Measurements from ENCODE around the gene TDRD10. TPM values are rescaled to one million over a fixed set of nuclear protein-coding genes. Genes with fewer than 3 reads are reported as not detected.

Gene TDRD10
- total RNA-seq, 6 experiments from 2014 or later = not detected

DNA sequence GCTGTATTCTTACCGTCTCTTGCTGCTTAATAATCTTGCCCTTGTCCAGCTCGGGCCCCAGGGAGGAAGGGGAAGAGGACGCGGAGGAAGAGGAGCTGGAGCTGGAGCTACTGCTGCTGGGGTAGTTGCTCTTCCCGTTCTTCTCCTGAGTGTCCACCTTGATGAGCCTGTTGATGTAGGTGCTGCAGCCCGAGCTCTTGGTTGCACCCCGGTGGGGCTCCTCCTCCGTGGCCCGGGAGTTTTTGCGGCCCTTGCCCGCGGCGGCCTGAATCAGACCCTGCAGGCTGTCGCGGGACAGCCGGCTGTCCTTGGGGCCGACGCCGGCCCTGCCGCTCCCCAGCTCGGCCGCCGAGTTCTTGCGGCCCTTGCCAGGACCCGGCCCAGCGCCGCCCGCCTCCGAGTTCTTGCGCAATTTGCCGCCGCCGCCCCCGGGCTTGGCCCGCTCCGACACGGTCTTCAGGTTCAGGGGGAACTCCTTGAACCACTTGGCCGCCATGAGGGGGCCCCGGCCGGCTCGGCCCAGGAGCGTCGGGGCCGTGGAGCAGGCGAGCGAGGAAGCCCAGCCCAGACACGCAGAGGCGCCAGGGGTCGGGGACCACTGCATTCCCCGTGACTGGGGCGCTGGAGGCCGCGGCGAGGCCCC, 475 bp upstream of the TDRD10 start:
- no peaks in the 10 kb centered on the region for H3K36me3 Mint-ChIP-seq (ENCODE audit: low read depth)
- H3K9me3 Mint-ChIP-seq = peaks cover 8% of the 10 kb centered on the region
- no peak overlapping the region for H3K27ac Mint-ChIP-seq
- no peak for DNase-seq
- no peak overlapping the region for H3K4me3 Mint-ChIP-seq
- TF ChIP-seq, protein P1, sequence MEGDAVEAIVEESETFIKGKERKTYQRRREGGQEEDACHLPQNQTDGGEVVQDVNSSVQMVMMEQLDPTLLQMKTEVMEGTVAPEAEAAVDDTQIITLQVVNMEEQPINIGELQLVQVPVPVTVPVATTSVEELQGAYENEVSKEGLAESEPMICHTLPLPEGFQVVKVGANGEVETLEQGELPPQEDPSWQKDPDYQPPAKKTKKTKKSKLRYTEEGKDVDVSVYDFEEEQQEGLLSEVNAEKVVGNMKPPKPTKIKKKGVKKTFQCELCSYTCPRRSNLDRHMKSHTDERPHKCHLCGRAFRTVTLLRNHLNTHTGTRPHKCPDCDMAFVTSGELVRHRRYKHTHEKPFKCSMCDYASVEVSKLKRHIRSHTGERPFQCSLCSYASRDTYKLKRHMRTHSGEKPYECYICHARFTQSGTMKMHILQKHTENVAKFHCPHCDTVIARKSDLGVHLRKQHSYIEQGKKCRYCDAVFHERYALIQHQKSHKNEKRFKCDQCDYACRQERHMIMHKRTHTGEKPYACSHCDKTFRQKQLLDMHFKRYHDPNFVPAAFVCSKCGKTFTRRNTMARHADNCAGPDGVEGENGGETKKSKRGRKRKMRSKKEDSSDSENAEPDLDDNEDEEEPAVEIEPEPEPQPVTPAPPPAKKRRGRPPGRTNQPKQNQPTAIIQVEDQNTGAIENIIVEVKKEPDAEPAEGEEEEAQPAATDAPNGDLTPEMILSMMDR (IDR thresholded peaks at IDR 0.05) = no peak
- H3K4me1 Mint-ChIP-seq (ENCODE audit: low read depth) = no peaks in the 10 kb centered on the region
- H3K27me3 Mint-ChIP-seq (ENCODE audit: insufficient read depth) = peaks cover 53% of the 10 kb centered on the region

DNA sequence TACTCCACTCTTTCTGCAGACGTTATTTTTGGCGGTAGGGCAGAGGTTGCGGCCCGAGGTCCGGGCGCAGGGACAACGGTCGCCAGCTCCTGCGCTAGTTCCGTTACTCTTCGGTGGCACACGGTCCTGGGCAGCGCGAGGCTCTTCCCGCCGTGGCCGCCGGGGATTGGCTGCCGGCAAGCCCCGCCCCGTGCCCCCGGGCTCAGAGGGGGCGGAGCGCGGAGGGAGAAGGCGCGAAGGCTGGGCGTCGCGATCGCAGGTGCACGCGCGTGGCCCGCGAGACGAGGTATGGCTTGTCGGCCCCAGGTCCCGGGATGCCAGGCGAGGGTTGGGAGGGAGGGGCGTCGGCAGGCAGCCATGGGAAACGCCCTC, 711 bp downstream of the TDRD10 start:
- Mint-ChIP-seq H3K27me3 (ENCODE audit: insufficient read depth) (peaks cover 56% of the 10 kb centered on the region), H3K9me3 (peaks cover 8% of the 10 kb centered on the region)

DNA sequence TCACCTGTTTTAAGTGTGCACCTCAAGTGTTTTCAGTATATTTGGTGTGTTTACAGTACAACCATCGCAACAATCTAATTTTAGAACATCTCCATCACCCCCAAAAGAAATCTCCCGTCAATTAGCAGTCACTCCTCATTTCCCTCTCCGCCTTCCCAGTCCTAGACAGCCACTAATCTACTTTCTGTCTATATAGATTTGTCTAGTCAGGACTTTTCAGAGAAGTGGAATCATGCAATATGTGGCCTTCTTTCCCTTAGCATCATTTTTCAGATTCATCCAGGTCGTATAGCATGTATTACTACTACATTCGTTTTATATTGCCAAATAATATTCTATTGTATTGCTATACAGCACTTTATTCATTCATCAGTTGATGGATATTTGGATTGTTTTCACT, 1.9 kb downstream of the TDRD10 start:
- TF ChIP-seq, protein P1 (IDR thresholded peaks at IDR 0.05) = no peak
- H3K27me3 Mint-ChIP-seq (ENCODE audit: insufficient read depth) = peaks cover 58% of the 10 kb centered on the region
- DNase-seq = no peak
- H3K4me3 Mint-ChIP-seq = no peak overlapping the region
- H3K4me1 Mint-ChIP-seq (ENCODE audit: low read depth) = no peaks in the 10 kb centered on the region
- no peak overlapping the region for H3K27ac Mint-ChIP-seq
- peaks cover 8% of the 10 kb centered on the region for H3K9me3 Mint-ChIP-seq
- no peaks in the 10 kb centered on the region for H3K36me3 Mint-ChIP-seq (ENCODE audit: low read depth)

More for the DNA sequence above, 711 bp downstream of the TDRD10 start:
- TF ChIP-seq, protein P1 (IDR thresholded peaks at IDR 0.05) = no peak
- H3K27ac Mint-ChIP-seq = no peak overlapping the region
- no peaks in the 10 kb centered on the region for H3K36me3 Mint-ChIP-seq (ENCODE audit: low read depth)
- DNase-seq = no peak
- no peaks in the 10 kb centered on the region for H3K4me1 Mint-ChIP-seq (ENCODE audit: low read depth)
- no peak overlapping the region for H3K4me3 Mint-ChIP-seq

DNA sequence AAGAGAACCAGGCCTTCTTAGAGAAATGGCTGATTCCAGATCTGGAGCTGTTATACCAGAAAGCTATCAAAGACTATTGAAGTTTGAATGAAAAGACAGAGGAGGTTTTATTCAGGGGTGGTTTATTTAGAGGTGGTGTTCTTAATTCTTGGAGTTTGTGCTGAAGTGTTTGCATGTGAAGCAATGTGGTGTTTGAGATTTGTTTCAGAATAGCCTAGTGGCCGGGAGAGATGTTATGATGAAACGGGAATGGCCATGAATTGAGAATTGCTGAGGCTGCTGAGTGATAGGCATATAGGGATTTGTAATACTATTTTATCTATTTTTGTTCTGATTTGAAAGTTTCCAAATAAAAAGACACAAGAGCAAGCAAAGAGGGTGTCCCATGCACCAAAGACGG, 10.7 kb downstream of the TDRD10 start:
- peaks cover 52% of the 10 kb centered on the region for H3K27me3 Mint-ChIP-seq (ENCODE audit: insufficient read depth)
- H3K27ac Mint-ChIP-seq = no peak overlapping the region
- H3K36me3 Mint-ChIP-seq (ENCODE audit: low read depth) = no peaks in the 10 kb centered on the region
- H3K9me3 Mint-ChIP-seq = no peaks in the 10 kb centered on the region
- TF ChIP-seq, protein P1 (IDR thresholded peaks at IDR 0.05) = no peak
- H3K4me1 Mint-ChIP-seq (ENCODE audit: low read depth) = no peaks in the 10 kb centered on the region
- no peak for DNase-seq
- no peak overlapping the region for H3K4me3 Mint-ChIP-seq

DNA sequence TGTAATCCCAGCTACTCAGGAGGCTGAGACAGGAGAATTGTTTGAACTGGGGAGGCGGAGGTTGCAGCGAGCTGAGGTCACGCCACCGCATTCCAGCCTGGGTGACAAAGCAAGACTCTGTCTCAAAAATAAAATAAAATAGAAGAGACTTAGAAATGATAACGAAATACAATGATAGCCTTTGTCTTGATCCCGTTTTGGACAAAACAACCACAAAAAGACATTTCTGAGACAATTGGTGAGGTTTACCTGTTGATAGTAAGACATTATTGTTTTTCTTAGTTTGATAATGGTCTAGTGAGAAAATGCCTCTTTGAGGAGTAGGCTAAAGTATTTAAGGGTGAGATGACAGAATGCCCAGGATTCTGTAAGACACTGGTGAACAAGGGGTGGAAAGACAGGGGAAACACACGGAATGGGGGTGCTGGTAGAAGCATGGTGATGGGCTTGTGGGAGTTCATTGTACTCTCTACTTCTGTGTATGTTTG, 12.1 kb downstream of the TDRD10 start:
- no peaks in the 10 kb centered on the region for H3K36me3 Mint-ChIP-seq (ENCODE audit: low read depth)
- no peaks in the 10 kb centered on the region for H3K4me1 Mint-ChIP-seq (ENCODE audit: low read depth)
- TF ChIP-seq, protein P1 (IDR thresholded peaks at IDR 0.05) = no peak
- H3K4me3 Mint-ChIP-seq = no peak overlapping the region
- no peaks in the 10 kb centered on the region for H3K9me3 Mint-ChIP-seq
- no peak for DNase-seq
- no peak overlapping the region for H3K27ac Mint-ChIP-seq
- H3K27me3 Mint-ChIP-seq (ENCODE audit: insufficient read depth) = peaks cover 46% of the 10 kb centered on the region

All from HFFc6 (cell line).